Astrocyte (in vitro differentiated cells and primary cell): ENCODE results near the gene ING5.

Experiments used
- CTCF ChIP-seq: IDR thresholded peaks from 2 replicates; pipeline ENCODE4 v1.5.1; 2011; ENCODE audit warnings: low read depth, mild to moderate bottlenecking, inconsistent platforms, low read length, moderate library complexity; ENCODE audit not compliant: insufficient read depth
- EZH2 ChIP-seq: IDR thresholded peaks from 2 replicates; pipeline ENCODE4 v1.6.1; 2012; ENCODE audit warnings: mild to moderate bottlenecking, low read length, inconsistent platforms; ENCODE audit not compliant: insufficient read depth

- TF ChIP-seq CTCF = no peak
- no peak for TF ChIP-seq EZH2
These were observed 49.1 kb upstream of the ING5 start for GRCh38 chr2:241652722-241653121.
